NCI-H2227 (cell line): ENCODE measurements around the gene ITPKC.
A peak's percentile ranks its signal among the peaks of the same experiment; 100 is the strongest.
"Not testable (repeated sequence)": the region's sequence is repeated elsewhere in the genome, so short reads cannot be mapped to it uniquely, and the experiment has no call there.

Source experiments
- DNase-seq: peaks from one replicate; lab custom pipeline; 2025; ENCODE audit not compliant: unreplicated experiment; lab: John Stamatoyannopoulos, UW

The ITPKC gene

DNA sequence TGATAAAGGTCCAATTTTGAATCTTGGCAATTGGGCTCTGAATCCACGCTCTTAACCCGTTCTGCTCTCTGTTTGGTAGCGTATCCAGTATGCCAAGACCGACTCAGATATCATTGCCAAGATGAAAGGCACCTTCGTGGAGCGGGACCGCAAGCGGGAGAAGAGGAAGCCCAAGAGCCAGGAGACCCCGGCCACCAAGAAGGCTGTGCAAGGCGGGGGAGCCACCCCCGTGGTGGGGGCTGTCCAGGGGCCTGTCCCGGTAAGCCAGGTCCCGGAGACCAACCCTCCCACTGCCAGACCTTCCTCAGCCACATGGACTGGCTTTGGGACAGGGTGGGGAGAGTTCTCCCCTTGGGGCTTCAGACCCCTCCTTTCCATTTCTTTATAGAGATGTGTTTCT lies 42.4 kb downstream of the ITPKC start:
- DNase-seq = no peak

DNA sequence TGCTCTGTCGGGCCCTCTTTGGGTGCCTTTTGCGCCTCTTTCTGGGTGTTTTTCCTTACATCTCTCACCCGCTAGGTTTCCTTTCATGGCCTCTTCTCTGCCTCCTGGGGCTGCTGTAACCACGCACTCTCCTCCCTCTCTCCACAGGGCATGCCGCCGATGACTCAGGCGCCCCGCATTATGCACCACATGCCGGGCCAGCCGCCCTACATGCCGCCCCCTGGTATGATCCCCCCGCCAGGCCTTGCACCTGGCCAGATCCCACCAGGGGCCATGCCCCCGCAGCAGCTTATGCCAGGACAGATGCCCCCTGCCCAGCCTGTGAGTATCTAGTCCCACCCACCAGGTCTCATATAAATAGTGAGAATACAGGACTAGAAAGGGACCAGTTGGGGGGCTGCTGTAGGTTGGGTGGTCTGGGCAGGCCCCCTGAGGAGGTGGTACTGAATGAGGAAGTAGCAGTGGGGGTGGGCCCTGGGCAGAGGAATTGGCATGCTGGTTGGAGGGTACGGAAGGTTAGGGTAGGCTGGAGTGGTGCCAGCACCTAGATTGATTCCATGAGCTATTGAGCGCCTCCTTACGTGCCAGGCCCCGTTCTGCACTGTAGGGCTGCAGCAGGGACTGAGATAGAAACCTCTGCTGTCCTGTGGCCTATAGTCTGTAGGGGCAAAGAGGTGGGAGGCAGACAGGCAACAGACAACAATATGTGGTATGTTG lies 46.0 kb downstream of the ITPKC start:
- no peak for DNase-seq

DNA sequence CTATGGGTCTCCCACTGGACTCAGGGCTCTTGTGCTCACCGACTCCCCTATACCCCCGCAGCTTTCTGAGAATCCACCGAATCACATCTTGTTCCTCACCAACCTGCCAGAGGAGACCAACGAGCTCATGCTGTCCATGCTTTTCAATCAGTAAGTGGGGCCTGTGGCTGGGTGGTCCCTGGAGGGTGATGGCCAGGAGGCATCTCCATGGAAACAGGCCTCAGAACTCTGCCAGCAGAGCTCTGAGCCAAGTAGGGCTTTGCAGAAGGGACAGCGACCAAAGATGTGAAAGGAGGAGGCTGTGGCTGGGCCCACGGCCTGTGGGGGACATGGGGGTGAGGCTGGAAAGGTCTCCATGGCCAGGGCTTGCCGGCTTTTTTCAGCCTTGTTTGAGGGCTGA lies 46.6 kb downstream of the ITPKC start:
- DNase-seq = no peak

DNA sequence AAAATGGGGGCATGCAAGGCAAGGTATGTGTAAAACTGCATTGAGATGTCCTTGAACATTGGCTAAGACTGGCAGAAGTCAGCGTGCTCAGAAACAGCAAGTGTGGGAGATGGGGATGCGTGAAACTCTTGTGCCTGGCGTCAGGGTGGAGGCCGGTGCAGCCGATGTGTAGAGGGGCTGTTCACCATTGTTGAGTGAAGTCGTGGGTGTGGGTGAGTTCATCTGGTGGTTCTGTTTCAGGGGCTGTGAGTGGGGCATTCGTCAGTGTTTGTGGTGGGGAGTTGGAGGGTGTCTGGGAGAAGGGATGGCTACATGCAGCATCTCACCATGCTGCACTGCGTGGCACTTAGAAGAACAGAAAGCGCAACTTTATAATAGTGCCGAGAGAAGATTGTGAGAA lies 47.1 kb downstream of the ITPKC start:
- DNase-seq = no peak

DNA sequence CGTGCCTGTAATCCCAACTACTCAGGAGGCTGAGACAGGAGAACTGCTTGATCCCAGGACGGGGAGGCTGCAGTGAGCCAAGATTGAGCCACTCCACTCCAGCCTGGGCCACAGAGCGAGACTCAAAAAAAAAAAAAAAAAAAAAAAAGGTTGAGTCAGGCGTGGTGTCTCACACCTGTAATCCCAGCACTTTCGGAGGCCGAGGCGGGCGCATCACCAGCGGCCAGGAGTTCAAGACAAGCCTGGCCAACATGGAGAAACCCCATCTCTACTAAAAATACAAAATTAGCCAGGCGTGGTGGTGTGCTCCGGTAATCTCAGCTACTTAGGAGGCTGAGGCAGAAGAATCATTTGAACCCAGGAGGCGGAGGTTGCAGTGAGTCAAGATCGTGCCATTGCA lies 49.5 kb downstream of the ITPKC start:
- not testable (repeated sequence) for DNase-seq

DNA sequence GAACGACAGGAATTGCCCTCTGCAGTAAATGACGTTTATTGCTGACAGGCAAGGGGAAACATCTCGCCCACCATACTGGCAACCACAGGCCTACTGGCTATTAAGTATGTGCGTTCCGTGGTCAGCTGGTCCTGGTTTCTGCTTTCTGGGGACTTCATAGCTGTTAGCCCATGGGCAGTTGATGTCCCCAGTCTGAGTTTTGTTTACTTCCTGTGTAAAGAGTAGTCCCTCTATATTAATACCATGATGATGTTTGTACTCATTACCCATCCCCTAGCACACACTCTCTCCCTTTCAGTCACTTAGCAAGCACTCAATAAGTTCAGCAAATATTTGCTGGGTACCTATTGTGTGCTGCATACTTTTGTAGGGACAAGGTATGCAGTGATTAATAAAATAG lies 52.0 kb downstream of the ITPKC start:
- no peak for DNase-seq

DNA sequence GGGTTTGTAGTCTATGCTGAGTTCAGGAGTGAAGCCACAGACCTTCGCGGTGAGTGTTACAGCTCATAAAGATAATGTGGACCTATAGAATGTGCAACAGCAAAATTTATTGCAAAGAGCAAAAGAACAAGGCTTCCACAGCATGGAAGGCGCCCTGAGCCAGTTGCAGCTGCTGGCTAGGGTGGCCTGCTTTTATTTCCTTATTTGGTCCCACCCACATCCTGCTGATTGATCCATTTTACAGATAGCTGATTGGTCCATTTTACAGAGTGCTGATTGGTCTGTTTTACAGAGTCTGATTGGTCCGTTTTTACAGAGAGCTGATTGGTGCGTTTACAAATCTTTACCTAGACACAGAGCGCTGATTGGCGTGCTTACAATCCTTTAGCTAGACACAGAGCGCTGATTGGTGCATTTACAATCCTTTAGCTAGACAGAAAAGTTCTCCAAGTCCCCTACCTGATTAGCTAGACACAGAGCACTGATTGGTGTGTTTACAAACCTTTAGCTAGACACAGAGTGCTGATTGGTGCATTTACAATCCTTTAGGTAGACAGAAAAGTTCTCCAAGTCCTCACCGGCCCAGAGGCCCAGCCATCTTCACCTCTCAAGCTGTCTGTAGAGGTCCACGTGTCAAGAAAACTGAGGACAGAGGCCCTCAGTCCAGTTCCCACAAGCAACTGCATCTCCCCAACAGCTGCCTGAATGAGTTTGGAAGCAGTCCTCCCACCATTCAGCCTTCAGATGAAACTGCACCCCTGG lies 54.4 kb downstream of the ITPKC start:
- DNase-seq = not testable (repeated sequence)

DNA sequence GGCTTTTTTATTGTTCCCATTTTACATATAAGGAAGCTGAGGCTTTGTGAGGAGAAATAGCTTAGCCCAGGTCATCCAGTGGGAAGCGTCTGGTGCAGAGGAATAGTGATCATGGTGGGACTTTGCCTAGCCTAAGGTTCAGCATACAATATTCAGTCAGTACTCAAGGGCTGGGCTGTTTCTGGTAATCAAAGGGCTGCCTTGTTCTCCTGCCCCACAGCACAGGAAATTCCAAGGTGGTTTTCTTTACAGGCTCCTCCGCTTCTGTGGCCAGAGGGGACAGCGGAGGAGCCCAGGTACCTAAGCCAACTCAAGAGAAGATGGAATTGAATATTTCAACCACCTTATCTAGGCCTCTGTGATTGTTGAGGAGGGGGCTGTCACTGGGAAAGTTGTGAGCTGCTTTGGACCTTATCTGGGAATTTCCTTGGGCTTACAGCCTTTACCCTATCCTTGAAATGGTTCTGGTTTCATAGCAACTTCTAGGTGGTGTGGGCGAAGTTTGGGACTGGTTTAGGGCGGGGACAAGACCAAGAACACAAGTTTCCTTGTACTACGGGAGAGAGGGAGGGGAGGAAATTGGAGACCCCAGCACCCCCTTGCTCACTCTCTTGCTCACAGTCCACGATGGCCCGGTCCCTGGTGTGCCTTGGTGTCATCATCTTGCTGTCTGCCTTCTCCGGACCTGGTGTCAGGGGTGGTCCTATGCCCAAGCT lies 58.2 kb downstream of the ITPKC start, which contains the start of gene MIA:
MIA (plus strand) TSS at position 606 of the 716 bp plus-strand sequence; CDS start at position 628, 22 bp downstream.
- no peak for DNase-seq

DNA sequence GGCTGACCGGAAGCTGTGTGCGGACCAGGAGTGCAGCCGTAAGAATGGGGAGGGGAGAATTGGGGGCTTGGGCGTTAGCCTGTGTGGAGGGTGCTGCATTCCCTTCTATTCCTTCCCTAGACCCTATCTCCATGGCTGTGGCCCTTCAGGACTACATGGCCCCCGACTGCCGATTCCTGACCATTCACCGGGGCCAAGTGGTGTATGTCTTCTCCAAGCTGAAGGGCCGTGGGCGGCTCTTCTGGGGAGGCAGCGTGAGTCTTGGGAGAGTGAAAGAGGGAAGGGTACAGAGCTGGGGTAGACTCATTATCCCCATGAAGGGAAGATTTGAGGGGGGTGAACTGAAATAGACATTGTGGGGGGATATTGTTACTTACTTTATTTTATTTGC lies 58.7 kb downstream of the ITPKC start:
- no peak for DNase-seq

DNA sequence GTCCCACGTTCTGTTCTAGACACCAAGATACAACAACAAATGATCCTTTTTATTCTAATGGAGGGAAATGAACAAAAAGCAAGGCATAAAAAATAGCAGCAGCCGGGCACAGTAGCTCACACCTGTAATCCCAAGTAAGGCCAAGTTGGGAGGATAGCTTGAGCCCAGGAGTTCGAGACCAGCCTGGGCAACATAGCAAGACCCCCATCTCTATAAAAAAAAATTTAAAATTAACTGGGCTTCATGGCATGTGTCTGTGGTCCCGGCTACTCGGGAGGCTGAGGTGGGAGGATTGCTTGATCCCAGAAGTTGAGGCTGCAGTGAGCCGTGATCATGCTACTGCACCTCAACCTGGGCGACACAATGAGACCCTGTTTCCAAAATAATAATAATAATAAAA lies 59.5 kb downstream of the ITPKC start:
- no peak for DNase-seq

DNA sequence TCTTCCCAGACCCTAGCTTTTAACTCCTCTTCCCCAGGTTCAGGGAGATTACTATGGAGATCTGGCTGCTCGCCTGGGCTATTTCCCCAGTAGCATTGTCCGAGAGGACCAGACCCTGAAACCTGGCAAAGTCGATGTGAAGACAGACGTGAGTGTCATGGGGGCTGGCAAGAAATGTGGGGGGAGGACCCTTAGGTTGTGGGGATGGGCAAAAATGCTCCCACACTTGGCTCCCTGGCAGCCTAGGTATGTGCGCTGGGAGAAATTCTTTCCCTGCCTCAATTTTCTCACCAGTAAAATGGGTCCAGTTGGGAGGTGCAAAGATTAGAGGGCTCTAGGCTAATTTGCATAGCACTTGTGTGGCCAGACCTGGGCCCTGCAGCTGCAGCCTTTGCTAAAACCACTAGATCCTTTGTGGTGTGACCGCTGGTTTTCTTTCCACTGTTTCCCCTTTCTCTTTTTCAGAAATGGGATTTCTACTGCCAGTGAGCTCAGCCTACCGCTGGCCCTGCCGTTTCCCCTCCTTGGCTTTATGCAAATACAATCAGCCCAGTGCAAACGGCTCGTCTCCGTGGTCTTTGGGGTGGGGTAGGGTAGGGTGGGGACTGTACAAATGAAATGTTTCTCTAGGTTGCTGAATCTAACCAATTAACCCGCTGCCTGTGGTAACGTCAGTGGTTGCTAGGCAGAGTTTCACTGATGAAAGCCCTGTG lies 60.2 kb downstream of the ITPKC start:
- peak; percentile 99 for DNase-seq

DNA sequence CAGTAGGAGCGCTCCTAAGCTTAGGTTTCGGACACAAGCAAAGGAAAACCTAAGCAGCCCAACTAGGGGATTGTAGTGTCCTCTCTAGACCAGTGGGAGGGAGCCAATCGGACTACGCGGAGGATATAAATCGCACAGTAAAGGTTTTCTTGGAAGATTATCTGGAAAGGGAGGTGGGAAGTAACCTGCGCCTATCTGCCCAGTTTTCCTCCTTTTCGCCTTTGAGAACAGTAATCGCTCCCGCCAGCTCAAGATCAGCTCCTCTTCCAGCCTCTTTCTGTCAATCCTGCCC lies 60.7 kb downstream of the ITPKC start:
- DNase-seq = no peak

DNA sequence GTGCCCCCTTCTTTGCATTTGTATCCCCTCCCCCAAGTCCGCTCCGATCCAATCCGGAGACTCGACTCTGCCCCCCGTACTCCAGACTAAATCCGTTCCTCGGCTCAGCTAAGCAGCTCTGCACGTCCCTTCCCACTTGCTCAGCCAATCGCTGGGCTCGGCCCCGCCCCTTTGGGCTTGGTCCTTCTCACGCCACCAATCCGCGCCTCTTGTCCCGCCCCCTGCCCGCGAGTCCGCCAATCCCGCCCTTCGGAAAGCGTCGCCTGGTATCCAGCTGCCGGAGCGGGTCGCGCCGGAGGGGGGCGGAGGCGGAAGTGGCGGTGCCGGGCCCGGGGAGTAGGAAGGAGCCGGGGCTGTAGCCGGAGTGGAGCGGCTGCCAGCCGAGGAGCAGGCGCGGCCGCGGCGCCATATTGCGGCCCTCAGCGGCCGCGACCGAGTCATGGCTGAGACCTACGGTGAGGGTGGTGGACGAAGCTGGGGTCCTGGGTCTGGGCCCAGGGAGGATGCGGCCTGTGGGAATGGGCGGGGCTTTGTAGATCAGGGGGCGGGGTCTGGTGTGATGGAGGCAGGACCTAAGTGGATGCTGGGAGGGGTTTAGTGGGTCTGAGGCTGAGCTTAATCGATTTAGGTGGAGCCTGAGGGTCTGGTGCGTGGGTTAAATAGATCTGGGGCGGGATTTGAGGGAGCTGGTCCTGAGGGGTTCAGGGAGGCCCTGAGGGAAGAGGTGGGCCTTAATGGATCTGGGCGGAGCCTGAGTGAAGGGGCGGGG lies 61.2 kb downstream of the ITPKC start, which contains the start of gene RAB4B:
RAB4B (plus strand) TSS at position 311 of the 769 bp plus-strand sequence; CDS start at position 440, 129 bp downstream.
- DNase-seq = peak; percentile 100

DNA sequence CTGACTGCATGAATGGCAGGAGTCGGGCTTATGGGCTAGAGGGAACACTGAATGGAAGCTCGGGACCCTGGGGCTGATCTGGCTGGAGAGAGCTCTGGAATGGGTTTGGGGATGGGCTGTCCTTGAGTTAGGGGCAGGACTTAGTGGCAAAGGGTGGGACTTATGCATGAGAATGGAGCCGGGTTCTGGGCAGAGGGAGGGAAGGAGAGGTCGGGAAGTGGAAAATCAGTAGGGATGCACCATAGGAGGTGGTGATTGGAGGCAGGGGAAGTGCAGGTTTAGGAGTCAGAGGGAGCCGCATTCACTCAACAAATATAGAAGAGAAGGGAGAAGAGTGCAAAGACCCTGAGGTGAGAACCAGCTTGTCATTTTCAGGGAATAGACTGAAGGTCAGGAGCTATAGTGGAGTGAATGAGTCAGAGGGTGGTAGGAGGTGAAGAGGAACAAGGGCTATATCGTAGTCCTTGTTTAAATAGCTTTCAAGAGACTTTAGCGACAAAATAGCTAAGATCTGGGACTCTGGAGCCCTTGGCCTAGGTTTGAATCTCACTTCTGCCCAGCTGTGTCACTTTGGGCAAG lies 61.9 kb downstream of the ITPKC start:
- DNase-seq = no peak

DNA sequence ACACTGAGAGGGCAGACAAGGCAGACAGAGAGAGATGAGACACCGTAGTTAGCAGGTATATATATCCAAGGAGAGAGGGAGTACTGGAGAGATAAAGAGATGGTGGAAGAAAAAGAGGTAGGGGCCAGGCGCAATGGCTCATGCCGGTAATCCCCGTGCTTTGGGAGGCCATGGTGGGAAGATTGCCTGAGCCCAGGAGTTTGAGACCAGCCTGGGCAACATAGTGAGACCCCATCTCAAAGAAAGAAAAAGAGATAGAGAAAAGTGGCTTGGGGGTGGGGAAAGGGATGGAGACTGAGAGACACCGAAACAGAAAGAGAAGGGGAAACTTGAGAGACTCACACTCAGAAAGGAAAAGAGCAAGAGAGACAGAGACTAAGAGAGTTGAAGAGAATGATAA lies 63.7 kb downstream of the ITPKC start:
- DNase-seq = no peak

DNA sequence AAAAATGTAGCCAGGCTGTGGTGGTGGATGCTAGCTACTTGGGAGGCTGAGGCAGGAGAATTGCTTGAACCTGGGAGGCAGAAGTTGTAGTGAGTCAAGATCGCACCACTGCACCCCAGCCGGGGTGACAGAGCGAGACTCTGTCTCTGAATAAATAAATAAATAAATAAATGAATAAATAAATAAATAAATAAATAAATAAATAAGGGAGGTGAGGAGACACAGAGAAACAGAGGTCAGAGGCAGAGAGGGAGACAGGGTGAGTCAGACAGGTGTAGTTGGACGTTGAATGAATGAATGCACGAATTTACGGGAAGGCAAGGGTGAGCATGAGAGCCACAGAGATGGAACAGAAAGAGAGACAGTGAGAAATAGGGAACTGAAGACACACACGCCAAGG lies 64.2 kb downstream of the ITPKC start:
- no peak for DNase-seq

DNA sequence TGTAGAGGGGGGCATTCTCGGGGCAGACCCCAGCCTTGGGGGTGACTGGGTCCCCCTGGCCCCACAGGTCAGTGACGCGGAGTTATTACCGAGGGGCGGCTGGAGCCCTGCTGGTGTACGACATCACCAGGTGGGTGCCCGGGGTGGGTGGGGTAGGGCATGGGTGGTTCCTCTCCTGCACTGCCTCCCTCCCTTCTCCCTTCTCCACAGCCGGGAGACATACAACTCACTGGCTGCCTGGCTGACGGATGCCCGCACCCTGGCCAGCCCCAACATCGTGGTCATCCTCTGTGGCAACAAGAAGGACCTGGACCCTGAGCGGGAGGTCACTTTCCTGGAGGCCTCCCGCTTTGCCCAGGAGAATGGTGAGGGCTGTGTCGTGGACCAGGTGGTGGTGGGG lies 66.8 kb downstream of the ITPKC start:
- DNase-seq = no peak

DNA sequence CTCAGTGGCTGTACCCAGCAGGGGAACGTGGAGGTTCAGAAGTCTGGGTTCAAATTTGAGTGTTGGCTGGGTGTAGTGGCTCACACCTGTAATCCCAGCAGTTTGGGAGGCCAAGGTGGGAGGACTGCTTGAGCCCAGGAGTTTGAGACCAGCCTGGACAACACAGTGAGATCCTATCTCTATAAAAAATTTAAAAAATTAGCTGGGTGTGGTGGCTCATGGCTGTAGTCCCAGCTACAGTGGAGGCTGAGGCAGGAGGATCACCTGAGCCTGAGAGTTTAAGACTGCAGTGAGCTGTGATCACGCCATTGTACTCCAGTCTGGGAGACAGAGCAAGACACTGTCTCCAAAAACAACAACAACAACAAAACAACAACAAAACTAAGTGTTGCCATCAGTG lies 67.2 kb downstream of the ITPKC start:
- not testable (repeated sequence) for DNase-seq

DNA sequence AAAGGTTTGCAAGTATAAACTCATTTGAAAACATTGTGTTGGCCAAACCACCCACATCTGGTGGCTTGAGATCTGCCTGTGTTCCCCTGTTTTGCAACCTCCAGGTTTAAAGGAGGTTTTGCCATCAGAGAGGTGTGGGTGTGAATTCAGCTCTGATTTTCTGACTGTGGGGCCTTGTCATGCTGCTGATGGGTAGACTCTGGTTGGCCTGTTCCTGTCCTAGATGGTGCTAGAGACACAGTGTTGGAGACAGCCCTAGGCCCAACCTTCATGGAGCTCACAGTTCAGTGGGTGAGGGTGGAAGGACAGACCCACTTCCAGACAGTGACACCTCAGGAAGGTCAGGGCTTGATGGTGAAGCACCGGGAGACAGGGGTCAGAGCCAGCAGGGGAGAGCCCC lies 68.6 kb downstream of the ITPKC start:
- no peak for DNase-seq
